ENCODE measurements around the gene PAGR1. TPM values are rescaled to one million over a fixed set of nuclear protein-coding genes. Genes with fewer than 3 reads are reported as not detected.
"Not testable (repeated sequence)": the region's sequence is repeated elsewhere in the genome, so short reads cannot be mapped to it uniquely, and the experiment has no call there.

PAGR1 gene
- total RNA-seq, 1 donor, result 20.7 TPM

GRCh38 chr16:29821643-29822115, 5.7 kb downstream of the PAGR1 start:
- peak; percentile 81 for DNase-seq (ENCODE audit: low read depth)
- no peak for TF ChIP-seq CTCF (IDR thresholded peaks at IDR 0.05; ENCODE audit: insufficient read depth, low read depth, low read length)
- H3K4me3 ChIP-seq (ENCODE audit: low read depth, low read length), result peak overlapping the region; percentile 87

- H3K4me3 ChIP-seq (ENCODE audit: low read depth, low read length), result peak overlapping the region; percentile 22
- DNase-seq (ENCODE audit: low read depth), result peak; percentile 80
- TF ChIP-seq CTCF (IDR thresholded peaks at IDR 0.05; ENCODE audit: insufficient read depth, low read depth, low read length), result no peak
Measured at GRCh38 chr16:29824589-29825144, 8.7 kb downstream of the PAGR1 start.

- peak; percentile 77 for DNase-seq (ENCODE audit: low read depth)
- peak overlapping the region; percentile 22 for H3K4me3 ChIP-seq (ENCODE audit: low read depth, low read length)
- TF ChIP-seq CTCF (IDR thresholded peaks at IDR 0.05; ENCODE audit: insufficient read depth, low read depth, low read length), result no peak
Measured at GRCh38 chr16:29825145-29826044, 9.4 kb downstream of the PAGR1 start.

GRCh38 chr16:29826342-29826695, 10.4 kb downstream of the PAGR1 start:
- no peak for TF ChIP-seq CTCF (IDR thresholded peaks at IDR 0.05; ENCODE audit: insufficient read depth, low read depth, low read length)
- no peak overlapping the region for H3K4me3 ChIP-seq (ENCODE audit: low read depth, low read length)
- no peak for DNase-seq (ENCODE audit: low read depth)

GRCh38 chr16:29830774-29831173, 14.8 kb downstream of the PAGR1 start:
- no peak for TF ChIP-seq CTCF (IDR thresholded peaks at IDR 0.05; ENCODE audit: insufficient read depth, low read depth, low read length)
- no peak for DNase-seq (ENCODE audit: low read depth)
- H3K4me3 ChIP-seq (ENCODE audit: low read depth, low read length), result no peak overlapping the region

- no peak for DNase-seq (ENCODE audit: low read depth)
- TF ChIP-seq CTCF (IDR thresholded peaks at IDR 0.05; ENCODE audit: insufficient read depth, low read depth, low read length), result no peak
- no peak overlapping the region for H3K4me3 ChIP-seq (ENCODE audit: low read depth, low read length)
Measured at GRCh38 chr16:29831490-29831889, 15.5 kb downstream of the PAGR1 start.

GRCh38 chr16:29833219-29833618, 17.3 kb downstream of the PAGR1 start:
- DNase-seq (ENCODE audit: low read depth), result not testable (repeated sequence)

More at GRCh38 chr16:29833219-29833618, 17.3 kb downstream of the PAGR1 start:
- not testable (repeated sequence) for H3K4me3 ChIP-seq (ENCODE audit: low read depth, low read length)
